ENCODE data around the gene GINS1.

GINS1 gene

GRCh38 chr20:25494506-25495188, 87.2 kb downstream of the GINS1 start:
- DNase-seq (ENCODE audit: low read depth) = no peak

GRCh38 chr20:25495189-25495824, 87.8 kb downstream of the GINS1 start:
- DNase-seq (ENCODE audit: low read depth) = no peak

GRCh38 chr20:25496165-25496967, 88.9 kb downstream of the GINS1 start:
- DNase-seq (ENCODE audit: low read depth) = no peak

GRCh38 chr20:25496968-25497401, 89.5 kb downstream of the GINS1 start:
- DNase-seq (ENCODE audit: low read depth) = no peak

GRCh38 chr20:25497586-25498279, 90.3 kb downstream of the GINS1 start:
- DNase-seq (ENCODE audit: low read depth) = no peak
